Neuronal stem cell (in vitro differentiated cells): Measurements from ENCODE around the gene ZNF597.

ENCODE experiments used
- DNase-seq: peaks from one replicate; pipeline ENCODE4 v3.0.0-alpha.2; 2013; ENCODE audit warnings: low spot score
- H2AFZ ChIP-seq: one replicate; pipeline ENCODE4 v1.6.1; 2013; ENCODE audit warnings: mild to moderate bottlenecking, low read length, inconsistent platforms
- H2AK5ac ChIP-seq: 2 replicates; pipeline ENCODE4 v1.6.1; 2013; ENCODE audit warnings: low read depth, mild to moderate bottlenecking, inconsistent platforms, low read length, moderate library complexity, mixed read lengths
- H2BK120ac ChIP-seq: 2 replicates; pipeline ENCODE4 v1.6.1; 2013; ENCODE audit warnings: low read depth, mild to moderate bottlenecking, inconsistent platforms, low read length, moderate library complexity, mixed read lengths
- H2BK12ac ChIP-seq: one replicate; pipeline ENCODE4 v1.6.1; 2013; ENCODE audit warnings: low read length, inconsistent platforms
- H2BK15ac ChIP-seq: 2 replicates; pipeline ENCODE4 v1.6.1; 2013; ENCODE audit warnings: mild to moderate bottlenecking, low read length, inconsistent platforms, mixed read lengths
- H2BK5ac ChIP-seq: one replicate; pipeline ENCODE4 v1.6.1; 2013; ENCODE audit warnings: inconsistent platforms, mild to moderate bottlenecking, low read length, moderate library complexity
- H3K14ac ChIP-seq: one replicate; pipeline ENCODE4 v1.6.1; 2013; ENCODE audit warnings: low read length, inconsistent platforms
- H3K18ac ChIP-seq: 2 replicates; pipeline ENCODE4 v1.6.1; 2013; ENCODE audit warnings: low read length, inconsistent platforms
- H3K23ac ChIP-seq: 2 replicates; pipeline ENCODE4 v1.6.1; 2013; ENCODE audit warnings: low read depth, mild to moderate bottlenecking, mixed read lengths, low read length, inconsistent platforms; ENCODE audit not compliant: poor library complexity
- H3K27ac ChIP-seq: replicated peaks from 3 replicates; pipeline ENCODE4 v1.5.1; 2013; ENCODE audit warnings: low read length, inconsistent platforms
- H3K27me3 ChIP-seq, 3 experiments: 2 replicates each; pipeline ENCODE4 v1.6.1; 2013; ENCODE audit warnings: low read length in 3 of 3, mild to moderate bottlenecking in 2 of 3, inconsistent platforms in 1 of 3, low read depth in 1 of 3, mixed read lengths in 1 of 3, moderate library complexity in 1 of 3; ENCODE audit not compliant: control insufficient read depth in 3 of 3, insufficient read depth in 3 of 3
- H3K36me3 ChIP-seq, 2 donors: replicated peaks in 1 of 2; 2 replicates each; pipeline ENCODE4 v1.6.1; 2013; ENCODE audit warnings: low read length in 2 of 2; ENCODE audit not compliant: control insufficient read depth in 2 of 2, insufficient read depth in 2 of 2
- H3K4ac ChIP-seq: 2 replicates; pipeline ENCODE4 v1.6.1; 2013; ENCODE audit warnings: inconsistent platforms, mild to moderate bottlenecking, low read length, moderate library complexity
- H3K4me1 ChIP-seq, 2 donors: 1 replicate in 1 of 2; 2 replicates in 1 of 2; pipeline ENCODE4 v1.6.1; 2013; ENCODE audit warnings: low read length in 2 of 2, low read depth in 1 of 2; ENCODE audit not compliant: control insufficient read depth in 2 of 2, insufficient read depth in 1 of 2
- H3K4me2 ChIP-seq: one replicate; pipeline ENCODE4 v1.6.1; 2013; ENCODE audit warnings: mild to moderate bottlenecking, low read length, inconsistent platforms; ENCODE audit not compliant: insufficient read depth, poor library complexity, severe bottlenecking
- H3K4me3 ChIP-seq, 2 donors: 2 replicates each; pipeline ENCODE4 v1.5.1; 2013; ENCODE audit warnings: low read length in 2 of 2, mild to moderate bottlenecking in 2 of 2, inconsistent platforms in 1 of 2, moderate library complexity in 1 of 2
- H3K79me1 ChIP-seq: one replicate; pipeline ENCODE4 v1.6.1; 2013; ENCODE audit warnings: low read depth, mild to moderate bottlenecking, inconsistent platforms, low read length, moderate library complexity
- H3K9ac ChIP-seq: one replicate; pipeline ENCODE4 v1.6.1; 2013; ENCODE audit warnings: mild to moderate bottlenecking, low read depth, low read length, inconsistent platforms; ENCODE audit not compliant: poor library complexity
- H3K9me3 ChIP-seq, 2 donors: replicated peaks in 1 of 2; 2 replicates each; pipeline versions ENCODE3 to v1.6.1; 2013; ENCODE audit warnings: low read length in 2 of 2, mild to moderate bottlenecking in 2 of 2, inconsistent platforms in 1 of 2, low read depth in 1 of 2, mixed read lengths in 1 of 2, moderate library complexity in 1 of 2; ENCODE audit not compliant: control insufficient read depth in 2 of 2, insufficient read depth in 1 of 2
- H4K8ac ChIP-seq: one replicate; pipeline ENCODE4 v1.6.1; 2013; ENCODE audit warnings: low read depth, mild to moderate bottlenecking, inconsistent platforms, low read length, moderate library complexity
- H4K91ac ChIP-seq: one replicate; pipeline ENCODE4 v1.6.1; 2013; ENCODE audit warnings: low read length, low read depth, mild to moderate bottlenecking, inconsistent platforms; ENCODE audit not compliant: poor library complexity
- WGBS, 2 donors: extraction: QIAGEN DNeasy Blood & Tissue Kit; methylation state at CpG; one replicate each; pipeline ENCODE4 v1.1.7; 2013; ENCODE audit warnings: missing lambda C conversion rate in 2 of 2, mixed read lengths in 1 of 2; ENCODE audit not compliant: insufficient read length in 2 of 2, insufficient replicate concordance in 1 of 2; ENCODE audit errors: extremely low coverage in 2 of 2; 5-methylcytosine and 5-hydroxymethylcytosine counted together

Gene ZNF597

DNA sequence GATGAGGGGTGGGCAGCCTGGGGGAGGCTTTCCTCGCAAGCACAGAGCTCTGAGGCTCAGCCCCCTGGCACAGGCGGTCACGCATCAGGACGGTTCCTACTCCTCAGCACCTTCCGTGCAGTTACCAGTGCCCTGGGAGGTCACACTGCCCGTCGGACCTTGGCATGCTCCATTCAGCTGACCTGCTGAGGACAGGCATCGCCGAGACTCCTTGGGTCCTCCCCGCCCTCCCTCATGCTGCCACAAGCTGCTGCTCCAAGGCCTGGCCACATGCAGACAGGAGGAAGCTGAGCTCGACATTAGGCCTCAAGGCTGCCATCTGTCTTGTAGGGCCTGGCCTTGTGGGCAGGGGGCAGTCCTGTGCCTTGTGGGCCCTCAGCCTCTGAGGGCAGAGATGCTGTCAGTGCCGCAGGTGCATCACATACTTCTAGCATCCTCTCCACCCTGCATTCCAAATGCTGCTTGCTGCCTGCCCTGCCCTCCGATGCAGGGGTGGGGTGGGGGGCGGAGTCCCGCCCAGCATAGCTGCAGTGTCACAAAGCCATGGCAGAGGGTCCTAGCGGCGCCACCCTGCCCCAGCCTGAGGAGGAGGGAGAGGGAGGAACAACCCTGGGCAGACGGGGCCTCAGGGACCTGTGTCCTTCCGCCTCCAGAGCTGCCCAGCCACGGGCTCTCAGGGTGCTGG lies 42.7 kb upstream of the ZNF597 start:
- no peak overlapping the region for H2AK5ac ChIP-seq
- no peak overlapping the region for H2BK12ac ChIP-seq
- H3K4ac ChIP-seq: no peak overlapping the region
- no peak overlapping the region for H3K27ac ChIP-seq
- H3K4me3 ChIP-seq: peak overlapping the region in 1 of 2 donors; percentile 41
- H3K9me3 ChIP-seq: peaks cover 0 to 3% of the 10 kb centered on the region in 2 donors
- peak overlapping the region; percentile 10 for H2BK15ac ChIP-seq
- DNase-seq: no peak
- no CpG with 5 or more reads among the region's 20 CpGs for WGBS, 2 donors
- H4K91ac ChIP-seq: no peak overlapping the region
- peaks cover 10% of the 10 kb centered on the region for H3K79me1 ChIP-seq
- H3K4me1 ChIP-seq: peaks cover 0 to 3% of the 10 kb centered on the region in 2 donors
- H2BK5ac ChIP-seq: no peak overlapping the region
- H4K8ac ChIP-seq: no peak overlapping the region
- H3K36me3 ChIP-seq: peaks cover 43 to 69% of the 10 kb centered on the region in 2 donors
- no peak overlapping the region for H3K14ac ChIP-seq
- peak overlapping the region; percentile 36 for H3K18ac ChIP-seq
- H3K27me3 ChIP-seq: no peaks in the 10 kb centered on the region
- peak overlapping the region; percentile 40 for H3K9ac ChIP-seq
- H2AFZ ChIP-seq: no peak overlapping the region
- H2BK120ac ChIP-seq: no peak overlapping the region
- H3K23ac ChIP-seq: peak overlapping the region; percentile 87
- no peak overlapping the region for H3K4me2 ChIP-seq

DNA sequence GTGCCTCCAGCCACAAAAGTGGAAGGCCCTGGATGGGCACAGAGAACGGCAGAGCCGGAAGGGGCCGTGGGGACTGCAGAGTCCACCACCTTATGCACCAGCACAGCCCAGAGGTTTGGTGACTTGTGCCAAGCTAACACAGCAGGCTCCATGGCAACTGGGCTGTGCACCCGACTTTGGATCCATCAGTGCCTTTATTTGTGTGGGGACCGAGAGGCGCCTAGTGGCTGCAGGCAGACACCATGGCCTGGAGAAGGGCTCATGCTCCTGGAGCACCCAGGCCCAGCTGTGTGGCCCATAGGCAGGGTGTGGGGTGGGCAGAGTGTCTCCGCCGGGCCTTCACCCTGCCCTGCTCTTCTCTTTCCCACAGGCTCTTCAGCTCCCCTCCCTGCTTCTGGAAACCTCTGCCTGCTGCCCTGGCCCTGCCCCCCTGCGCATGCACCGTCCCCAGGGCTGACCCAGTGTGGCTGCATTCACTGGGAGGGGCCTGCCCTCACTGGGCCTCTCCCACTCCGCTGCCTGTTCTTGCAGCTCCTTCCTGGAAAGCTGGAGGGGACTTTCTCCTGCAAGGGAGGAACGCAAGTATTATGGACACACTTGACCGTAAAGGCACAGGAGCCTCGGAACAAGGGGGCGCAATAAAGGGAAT lies 41.9 kb upstream of the ZNF597 start:
- peaks cover 10% of the 10 kb centered on the region for H3K79me1 ChIP-seq
- H2BK120ac ChIP-seq: no peak overlapping the region
- no peak for DNase-seq
- H3K27ac ChIP-seq: no peak overlapping the region
- peaks cover 0 to 3% of the 10 kb centered on the region in 2 donors for H3K9me3 ChIP-seq
- no peak overlapping the region for H2BK5ac ChIP-seq
- peaks cover 43 to 73% of the 10 kb centered on the region in 2 donors for H3K36me3 ChIP-seq
- H4K91ac ChIP-seq: no peak overlapping the region
- H3K27me3 ChIP-seq: no peaks in the 10 kb centered on the region
- no peak overlapping the region for H2BK15ac ChIP-seq
- peak overlapping the region; percentile 49 for H3K23ac ChIP-seq
- H3K4me1 ChIP-seq: peaks cover 0 to 3% of the 10 kb centered on the region in 2 donors
- no peak overlapping the region for H2BK12ac ChIP-seq
- H3K4me3 ChIP-seq: no peak overlapping the region
- no peak overlapping the region for H2AK5ac ChIP-seq
- no peak overlapping the region for H3K4ac ChIP-seq
- H3K9ac ChIP-seq: no peak overlapping the region
- no peak overlapping the region for H3K14ac ChIP-seq
- no CpG with 5 or more reads among the region's 15 CpGs for WGBS, 2 donors
- no peak overlapping the region for H3K18ac ChIP-seq
- H2AFZ ChIP-seq: no peak overlapping the region
- no peak overlapping the region for H3K4me2 ChIP-seq
- H4K8ac ChIP-seq: no peak overlapping the region

DNA sequence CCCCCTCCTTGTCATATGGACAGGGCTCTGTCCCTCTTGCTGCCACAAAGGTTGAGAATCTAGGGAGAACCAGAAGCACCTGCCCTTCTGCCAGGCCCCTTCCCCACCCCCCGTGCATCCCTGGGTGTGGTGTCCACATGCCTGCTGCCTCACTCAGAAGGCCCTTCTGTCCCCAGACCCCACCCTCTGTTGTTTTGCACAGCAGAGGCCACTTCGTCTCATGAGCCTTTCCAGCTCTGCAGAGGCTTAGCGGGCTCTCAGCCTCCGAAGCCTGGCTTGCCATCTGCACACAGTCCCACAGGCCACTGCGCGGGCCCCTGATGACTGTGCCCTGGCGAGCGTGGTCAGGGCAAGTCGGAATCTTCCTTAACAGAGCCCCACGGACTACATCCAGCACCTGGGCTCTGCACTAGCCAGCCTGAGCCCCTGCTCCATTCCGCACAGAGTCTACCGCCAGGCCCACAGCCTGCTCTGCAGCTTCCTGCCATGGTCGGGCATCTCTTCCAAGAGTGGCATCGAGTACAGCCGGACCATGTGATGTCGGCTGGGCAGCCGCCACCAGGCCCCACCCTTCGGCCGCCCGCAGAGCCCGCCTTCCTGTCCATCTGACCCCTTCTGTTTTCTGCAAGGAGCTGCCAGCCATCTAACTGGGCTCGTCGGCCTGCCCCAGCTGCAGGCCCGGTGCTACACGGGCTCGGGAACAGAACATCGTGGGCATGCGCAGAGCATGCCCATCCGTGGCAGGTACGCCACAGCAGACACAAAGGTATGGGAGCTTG lies 41.2 kb upstream of the ZNF597 start:
- Histone ChIP-seq H3K4ac (no peak overlapping the region), H2AK5ac (no peak overlapping the region), H3K36me3 (peaks cover 45 to 79% of the 10 kb centered on the region in 2 donors), H2BK15ac (no peak overlapping the region), H3K79me1 (peaks cover 11% of the 10 kb centered on the region), H2BK120ac (no peak overlapping the region), H3K23ac (peak overlapping the region; percentile 49), H3K4me3 (no peak overlapping the region), H2AFZ (no peak overlapping the region), H3K14ac (no peak overlapping the region), H3K18ac (no peak overlapping the region), H3K9me3 (peaks cover 0 to 3% of the 10 kb centered on the region in 2 donors), H3K27me3 (no peaks in the 10 kb centered on the region), H3K4me2 (no peak overlapping the region), H4K8ac (no peak overlapping the region), H4K91ac (no peak overlapping the region), H3K27ac (no peak overlapping the region), H3K9ac (no peak overlapping the region), H2BK12ac (no peak overlapping the region), H2BK5ac (no peak overlapping the region), H3K4me1 (peaks cover 0 to 3% of the 10 kb centered on the region in 2 donors)
- WGBS, 2 donors: no CpG with 5 or more reads among the region's 30 CpGs
- DNase-seq: no peak
